NCI-H1436 (cell line): ENCODE data around the gene PTGFRN.
"Not testable (repeated sequence)": the region's sequence is repeated elsewhere in the genome, so short reads cannot be mapped to it uniquely, and the experiment has no call there.

ENCODE experiments used
- DNase-seq: peaks from one replicate; lab custom pipeline; 2025; lab: John Stamatoyannopoulos, UW

The PTGFRN gene

GRCh38 chr1:116971965-116972673, 62.4 kb downstream of the PTGFRN start:
- DNase-seq = no peak

- DNase-seq = no peak
Measured at GRCh38 chr1:116972674-116973030, 62.9 kb downstream of the PTGFRN start.

GRCh38 chr1:116980309-116980708, 70.6 kb downstream of the PTGFRN start:
- DNase-seq = not testable (repeated sequence)

GRCh38 chr1:116981521-116982037, 71.9 kb downstream of the PTGFRN start:
- DNase-seq = no peak

- no peak for DNase-seq
Measured at GRCh38 chr1:116982319-116983004, 72.7 kb downstream of the PTGFRN start.

- DNase-seq = no peak
Measured at GRCh38 chr1:116983112-116983511, 73.4 kb downstream of the PTGFRN start.

- no peak for DNase-seq
Measured at GRCh38 chr1:116983678-116984077, 74.0 kb downstream of the PTGFRN start.

- no peak for DNase-seq
Measured at GRCh38 chr1:116984406-116985160, 74.9 kb downstream of the PTGFRN start.

- no peak for DNase-seq
Measured at GRCh38 chr1:116986421-116987255, 76.9 kb downstream of the PTGFRN start.

- DNase-seq = no peak
Measured at GRCh38 chr1:116987256-116987555, 77.5 kb downstream of the PTGFRN start.

- no peak for DNase-seq
Measured at GRCh38 chr1:116988248-116988647, 78.5 kb downstream of the PTGFRN start.

GRCh38 chr1:116988908-116989307, 79.2 kb downstream of the PTGFRN start:
- no peak for DNase-seq

- no peak for DNase-seq
Measured at GRCh38 chr1:116989835-116990234, 80.1 kb downstream of the PTGFRN start.

- no peak for DNase-seq
Measured at GRCh38 chr1:116990612-116991151, 81.0 kb downstream of the PTGFRN start.

GRCh38 chr1:116991171-116991845, 81.6 kb downstream of the PTGFRN start:
- DNase-seq = no peak

- no peak for DNase-seq
Measured at GRCh38 chr1:116991918-116992317, 82.2 kb downstream of the PTGFRN start.

- DNase-seq = no peak
Measured at GRCh38 chr1:116993286-116993685, 83.6 kb downstream of the PTGFRN start.

GRCh38 chr1:116994411-116994810, 84.7 kb downstream of the PTGFRN start:
- no peak for DNase-seq

- DNase-seq = no peak
Measured at GRCh38 chr1:116997066-116997465, 87.3 kb downstream of the PTGFRN start.

GRCh38 chr1:116997636-116998035, 87.9 kb downstream of the PTGFRN start:
- no peak for DNase-seq

GRCh38 chr1:116999596-116999995, 89.9 kb downstream of the PTGFRN start:
- DNase-seq = no peak
